HL-60 (cell line): ENCODE measurements around the gene MAPK12.

Experiments used
- POLR2AphosphoS5 ChIP-seq: IDR thresholded peaks from 2 replicates; pipeline ENCODE4 v1.6.1; 2012; ENCODE audit warnings: low read depth
- SPI1 ChIP-seq: IDR thresholded peaks from 2 replicates; pipeline ENCODE4 v1.6.1; 2012; ENCODE audit warnings: low read depth, mild to moderate bottlenecking, borderline replicate concordance
- TF ChIP-seq, protein P1 (sequence below): IDR thresholded peaks from one replicate; pipeline ENCODE4 v1.5.1; 2011; ENCODE audit warnings: low read length, control low read depth, inconsistent platforms; ENCODE audit not compliant: insufficient read depth
- TF ChIP-seq, protein P2 (sequence below): IDR thresholded peaks from 2 replicates; pipeline ENCODE4 v1.6.1; 2012; ENCODE audit warnings: low read depth; ENCODE audit not compliant: insufficient replicate concordance

DNA sequence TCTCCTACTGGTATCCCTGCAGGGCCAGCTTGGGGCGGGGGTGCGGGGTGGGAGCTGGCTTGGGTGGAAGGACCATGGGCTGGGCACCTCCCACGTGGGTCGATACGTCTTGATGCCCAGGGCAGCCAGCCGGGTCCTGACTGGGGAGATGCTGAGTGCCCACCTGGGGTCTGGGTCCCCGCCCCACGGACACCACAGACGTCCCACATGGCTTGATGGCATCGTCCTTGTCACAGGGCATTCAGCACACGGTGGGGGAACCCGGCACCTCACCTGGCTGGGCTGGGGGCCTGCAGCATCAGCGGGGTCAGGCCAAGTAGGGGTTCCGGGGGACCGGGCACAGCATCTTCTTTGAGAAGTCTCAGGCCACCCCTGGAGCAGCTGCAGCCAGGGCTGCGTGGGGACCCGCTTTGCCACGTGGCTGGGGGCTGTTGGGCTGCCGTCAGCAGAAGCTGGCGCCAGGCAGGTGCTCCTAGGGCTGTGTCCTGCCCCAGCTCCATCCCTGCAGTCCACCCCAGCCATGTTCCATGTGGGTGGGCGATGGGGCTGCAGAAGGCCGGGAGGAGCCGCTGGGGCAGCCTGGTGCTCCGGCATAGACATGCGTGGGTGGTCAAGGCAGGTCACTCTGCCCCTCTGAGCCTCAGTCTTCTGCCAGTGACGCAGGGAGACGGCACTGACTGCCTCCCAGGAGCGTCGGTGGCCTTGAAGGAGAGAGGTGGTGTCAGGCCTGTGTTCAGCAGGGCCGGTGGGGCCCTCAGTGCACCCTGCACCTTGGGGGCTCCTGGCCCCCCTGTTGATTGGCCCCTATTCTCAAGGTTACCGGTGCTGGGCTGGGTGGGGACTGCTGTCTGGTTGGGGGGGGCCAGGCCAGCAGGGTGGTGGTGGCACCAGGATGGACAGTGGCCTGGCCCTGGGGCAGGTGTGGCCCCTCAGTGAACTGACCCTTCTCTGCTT lies 52.3 kb downstream of the MAPK12 start:
- TF ChIP-seq, protein P1, sequence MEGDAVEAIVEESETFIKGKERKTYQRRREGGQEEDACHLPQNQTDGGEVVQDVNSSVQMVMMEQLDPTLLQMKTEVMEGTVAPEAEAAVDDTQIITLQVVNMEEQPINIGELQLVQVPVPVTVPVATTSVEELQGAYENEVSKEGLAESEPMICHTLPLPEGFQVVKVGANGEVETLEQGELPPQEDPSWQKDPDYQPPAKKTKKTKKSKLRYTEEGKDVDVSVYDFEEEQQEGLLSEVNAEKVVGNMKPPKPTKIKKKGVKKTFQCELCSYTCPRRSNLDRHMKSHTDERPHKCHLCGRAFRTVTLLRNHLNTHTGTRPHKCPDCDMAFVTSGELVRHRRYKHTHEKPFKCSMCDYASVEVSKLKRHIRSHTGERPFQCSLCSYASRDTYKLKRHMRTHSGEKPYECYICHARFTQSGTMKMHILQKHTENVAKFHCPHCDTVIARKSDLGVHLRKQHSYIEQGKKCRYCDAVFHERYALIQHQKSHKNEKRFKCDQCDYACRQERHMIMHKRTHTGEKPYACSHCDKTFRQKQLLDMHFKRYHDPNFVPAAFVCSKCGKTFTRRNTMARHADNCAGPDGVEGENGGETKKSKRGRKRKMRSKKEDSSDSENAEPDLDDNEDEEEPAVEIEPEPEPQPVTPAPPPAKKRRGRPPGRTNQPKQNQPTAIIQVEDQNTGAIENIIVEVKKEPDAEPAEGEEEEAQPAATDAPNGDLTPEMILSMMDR, result no peak
- TF ChIP-seq SPI1 (no peak), POLR2AphosphoS5 (no peak; the same call in 1 of the 2 replicates)
- TF ChIP-seq, protein P2, sequence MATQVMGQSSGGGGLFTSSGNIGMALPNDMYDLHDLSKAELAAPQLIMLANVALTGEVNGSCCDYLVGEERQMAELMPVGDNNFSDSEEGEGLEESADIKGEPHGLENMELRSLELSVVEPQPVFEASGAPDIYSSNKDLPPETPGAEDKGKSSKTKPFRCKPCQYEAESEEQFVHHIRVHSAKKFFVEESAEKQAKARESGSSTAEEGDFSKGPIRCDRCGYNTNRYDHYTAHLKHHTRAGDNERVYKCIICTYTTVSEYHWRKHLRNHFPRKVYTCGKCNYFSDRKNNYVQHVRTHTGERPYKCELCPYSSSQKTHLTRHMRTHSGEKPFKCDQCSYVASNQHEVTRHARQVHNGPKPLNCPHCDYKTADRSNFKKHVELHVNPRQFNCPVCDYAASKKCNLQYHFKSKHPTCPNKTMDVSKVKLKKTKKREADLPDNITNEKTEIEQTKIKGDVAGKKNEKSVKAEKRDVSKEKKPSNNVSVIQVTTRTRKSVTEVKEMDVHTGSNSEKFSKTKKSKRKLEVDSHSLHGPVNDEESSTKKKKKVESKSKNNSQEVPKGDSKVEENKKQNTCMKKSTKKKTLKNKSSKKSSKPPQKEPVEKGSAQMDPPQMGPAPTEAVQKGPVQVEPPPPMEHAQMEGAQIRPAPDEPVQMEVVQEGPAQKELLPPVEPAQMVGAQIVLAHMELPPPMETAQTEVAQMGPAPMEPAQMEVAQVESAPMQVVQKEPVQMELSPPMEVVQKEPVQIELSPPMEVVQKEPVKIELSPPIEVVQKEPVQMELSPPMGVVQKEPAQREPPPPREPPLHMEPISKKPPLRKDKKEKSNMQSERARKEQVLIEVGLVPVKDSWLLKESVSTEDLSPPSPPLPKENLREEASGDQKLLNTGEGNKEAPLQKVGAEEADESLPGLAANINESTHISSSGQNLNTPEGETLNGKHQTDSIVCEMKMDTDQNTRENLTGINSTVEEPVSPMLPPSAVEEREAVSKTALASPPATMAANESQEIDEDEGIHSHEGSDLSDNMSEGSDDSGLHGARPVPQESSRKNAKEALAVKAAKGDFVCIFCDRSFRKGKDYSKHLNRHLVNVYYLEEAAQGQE, result no peak
